ENCODE results near the gene AATK. TPM values are rescaled to one million over a fixed set of nuclear protein-coding genes. Genes with fewer than 3 reads are reported as not detected.

Gene AATK
- total RNA-seq, 1 donor from 2014 or later, result 0.70 TPM

- ATAC-seq (peak; percentile 6), DNase-seq (ENCODE audit: low spot score) (no peak)
These were observed 30.7 kb upstream of the AATK start for GRCh38 chr17:81196505-81197408.

DNA sequence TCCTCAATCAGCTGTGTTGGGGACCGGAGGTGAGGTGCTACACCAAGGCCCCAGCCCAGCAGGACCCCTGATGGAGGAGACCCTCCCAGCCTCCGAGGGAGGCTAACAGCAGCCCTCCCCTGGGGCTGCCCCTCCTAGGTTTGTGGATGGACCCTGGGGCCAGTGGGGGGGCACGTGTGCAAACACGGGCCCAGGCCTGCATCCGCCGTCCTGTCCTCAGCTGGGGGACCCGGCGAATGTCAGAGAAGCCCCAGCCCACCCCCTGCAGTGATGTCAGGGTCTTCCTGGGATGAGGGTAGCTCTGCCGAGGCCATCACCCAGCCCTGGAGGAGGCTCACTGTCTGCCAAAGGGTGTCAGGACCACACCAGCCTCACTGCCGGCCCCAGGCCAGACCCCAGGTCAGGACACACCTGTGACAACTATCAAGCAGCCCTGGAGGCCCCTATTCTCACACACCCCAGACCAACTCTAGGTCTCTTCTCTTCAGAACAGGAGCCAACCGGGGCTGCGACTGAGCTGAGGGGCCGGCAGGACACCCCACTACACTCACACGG, 30.0 kb upstream of the AATK start:
- no peak for ATAC-seq

GRCh38 chr17:81194941-81195901, 29.2 kb upstream of the AATK start:
- no peak for DNase-seq (ENCODE audit: low spot score)
- ATAC-seq, result no peak

More for the DNA sequence above, 30.0 kb upstream of the AATK start:
- DNase-seq (ENCODE audit: low spot score), result no peak

DNA sequence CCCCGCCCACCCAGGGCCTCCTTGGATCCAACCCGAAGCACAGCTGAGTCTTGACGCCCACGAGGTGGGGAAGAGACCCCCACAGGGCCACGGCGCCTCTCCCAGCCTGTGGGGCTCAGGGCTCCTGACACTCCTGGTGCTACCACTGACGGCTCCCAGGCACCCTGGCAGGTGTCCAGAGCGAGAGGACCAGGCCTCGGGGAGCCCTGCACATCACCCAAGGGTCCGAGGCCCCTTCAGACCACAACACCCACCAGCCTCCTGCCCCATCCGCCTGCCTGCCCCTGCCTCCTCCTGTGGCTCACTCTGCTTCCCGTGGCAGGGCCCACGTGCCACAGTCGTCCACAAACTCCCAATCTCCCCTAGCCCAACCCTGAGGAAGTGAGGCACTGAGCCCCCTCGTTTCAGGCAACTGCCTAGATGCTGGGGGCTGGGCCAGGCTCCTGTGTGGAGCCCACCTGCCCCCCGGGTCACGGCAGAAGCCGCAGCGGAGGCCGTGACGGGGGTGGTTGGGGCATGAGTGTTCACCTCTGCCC, 28.3 kb upstream of the AATK start:
- DNase-seq (ENCODE audit: low spot score) (no peak), ATAC-seq (no peak)

GRCh38 chr17:81193470-81194224, 27.6 kb upstream of the AATK start:
- no peak for DNase-seq (ENCODE audit: low spot score)
- no peak for ATAC-seq

GRCh38 chr17:81193051-81193410, 27.0 kb upstream of the AATK start:
- ATAC-seq (no peak), DNase-seq (ENCODE audit: low spot score) (no peak)

DNA sequence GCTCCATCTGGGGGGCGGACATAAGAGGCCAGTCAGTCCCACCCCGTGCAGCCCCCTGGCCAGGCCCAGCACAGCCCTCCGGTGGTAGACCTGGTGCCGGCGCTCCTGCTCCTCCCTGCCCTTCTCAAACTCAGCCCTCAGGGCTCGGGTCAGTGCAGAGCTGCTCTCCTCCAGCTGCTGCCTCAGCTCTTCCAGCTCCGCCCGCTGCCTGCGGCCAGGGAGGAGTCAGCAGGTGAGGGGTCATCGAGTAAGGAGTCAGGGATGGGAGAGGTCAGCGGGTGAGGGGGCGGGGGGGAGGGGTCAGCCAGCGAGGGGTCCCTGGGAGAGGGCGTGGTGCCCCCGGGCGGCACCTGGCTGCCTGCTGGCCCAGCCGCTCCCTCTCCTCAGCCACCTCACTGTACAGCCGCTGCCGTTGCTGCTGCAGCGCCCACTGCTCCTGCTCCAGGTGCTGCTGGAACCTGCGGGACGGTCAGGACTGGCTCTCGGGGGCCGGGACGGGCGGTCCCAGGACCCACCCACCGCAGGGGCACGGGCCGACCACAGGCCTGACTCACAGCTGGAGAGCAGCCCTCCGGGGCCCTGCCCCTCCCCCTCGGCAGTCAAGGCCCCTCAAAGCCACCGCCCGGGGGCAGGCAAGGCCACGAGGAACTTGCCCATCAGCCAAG, 26.5 kb upstream of the AATK start:
- DNase-seq (ENCODE audit: low spot score), result no peak
- ATAC-seq, result no peak

DNA sequence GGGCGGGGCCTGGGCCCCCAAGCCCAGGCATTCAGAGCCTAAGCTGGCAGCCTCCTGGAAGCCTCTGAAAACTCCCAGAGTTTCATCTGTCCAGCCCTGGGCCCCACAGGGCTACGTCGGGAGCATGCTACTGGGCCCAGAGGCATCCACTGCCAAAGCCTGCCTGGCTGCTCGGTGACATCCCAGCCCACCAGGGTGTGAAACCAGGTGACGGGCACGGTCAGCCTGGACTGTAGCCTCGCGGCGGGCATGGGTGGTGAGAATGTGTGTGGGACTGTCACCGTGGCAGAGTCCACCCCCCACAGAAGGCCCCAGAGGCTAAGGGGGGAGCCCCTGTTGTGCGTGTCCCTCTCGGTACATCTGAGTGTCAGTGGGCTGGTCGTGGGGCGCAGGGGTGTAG, 25.6 kb upstream of the AATK start:
- no peak for DNase-seq (ENCODE audit: low spot score)
- ATAC-seq, result no peak

DNA sequence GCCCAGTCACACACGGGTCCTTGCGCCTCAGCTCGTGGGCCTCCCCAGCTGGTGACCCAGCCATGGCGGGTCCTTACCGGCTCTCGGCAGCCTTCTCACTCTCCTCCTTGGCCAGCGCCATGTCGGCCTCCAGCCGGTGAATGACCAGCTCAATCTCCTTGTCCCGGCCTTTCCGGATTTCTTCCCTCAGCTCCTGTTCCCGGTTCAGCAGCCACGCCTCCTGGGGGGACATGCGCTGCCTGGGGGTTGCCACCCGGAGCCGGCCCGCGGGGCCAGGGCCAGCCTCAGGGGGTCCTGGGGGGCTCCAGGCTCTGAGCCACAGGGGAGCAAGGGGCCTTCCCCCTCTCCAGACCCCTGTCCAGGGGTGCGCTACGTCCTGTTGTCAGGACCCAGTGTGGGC, 25.1 kb upstream of the AATK start:
- DNase-seq (ENCODE audit: low spot score), result no peak
- ATAC-seq, result no peak

GRCh38 chr17:81190591-81190990, 24.6 kb upstream of the AATK start:
- ATAC-seq (no peak), DNase-seq (ENCODE audit: low spot score) (no peak)

DNA sequence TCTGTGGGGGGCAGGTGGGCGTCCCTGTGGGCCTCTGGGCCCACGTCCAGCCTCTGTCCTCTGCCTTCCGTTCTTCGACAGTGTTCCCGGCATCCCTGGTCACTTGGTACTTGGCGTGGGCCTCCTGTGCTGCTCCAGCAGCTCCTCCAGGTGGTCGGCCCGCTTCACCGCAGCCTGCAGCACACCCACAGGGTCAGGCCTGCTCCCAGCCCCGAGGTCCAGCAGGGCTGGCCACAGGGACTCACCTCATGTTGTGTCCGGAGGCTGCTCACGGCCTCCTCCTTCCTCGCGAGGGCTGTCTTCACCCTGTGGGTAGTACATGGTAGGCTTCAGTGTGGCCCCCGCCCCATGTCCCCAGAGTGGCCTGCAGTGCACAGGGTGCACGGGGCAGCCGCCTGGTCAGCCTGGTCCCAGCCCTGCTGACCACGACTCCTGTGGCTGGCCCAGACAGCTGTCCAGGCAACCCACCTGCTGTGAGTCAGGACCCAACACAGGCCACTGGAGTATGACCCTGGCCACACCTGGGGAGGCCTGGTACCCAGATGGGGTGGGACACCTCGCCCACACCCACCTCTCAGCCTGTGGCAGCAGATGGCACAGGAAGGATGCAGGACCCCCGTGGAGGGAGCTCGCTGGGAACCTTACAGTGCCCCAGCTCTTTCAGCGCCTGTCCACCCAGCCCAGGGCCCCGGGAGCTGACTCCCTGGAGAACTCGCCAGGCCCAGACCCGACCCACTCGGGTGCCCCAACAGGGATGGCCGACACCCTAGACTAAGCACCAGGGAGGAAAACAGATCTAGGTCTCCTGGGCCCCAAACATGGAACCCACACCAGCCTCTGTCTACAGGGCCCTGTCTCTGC, 23.9 kb upstream of the AATK start:
- DNase-seq (ENCODE audit: low spot score), result no peak
- ATAC-seq, result peak; percentile 58

DNA sequence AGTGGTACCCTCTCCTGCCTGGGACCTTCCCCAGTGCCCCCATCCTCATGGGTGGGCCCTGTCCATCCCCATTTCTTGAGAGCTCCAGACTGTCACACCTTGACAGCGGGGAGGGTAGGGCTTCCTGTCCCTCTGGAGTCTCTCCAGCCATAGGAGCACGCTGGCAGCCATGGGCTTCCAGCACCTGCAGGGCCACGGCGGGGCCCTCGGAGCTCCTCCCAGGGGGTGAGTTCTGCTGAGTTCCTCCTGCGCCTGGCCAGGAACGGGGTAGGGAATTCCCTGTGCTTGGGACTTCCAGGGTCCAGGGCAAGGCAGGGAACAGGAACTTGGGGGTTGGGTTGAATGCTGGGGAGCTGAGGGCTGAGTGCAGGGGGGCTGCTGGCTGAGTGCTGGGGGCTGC, 23.0 kb upstream of the AATK start:
- no peak for ATAC-seq

GRCh38 chr17:81188491-81188840, 22.4 kb upstream of the AATK start:
- ATAC-seq, result no peak
- no peak for DNase-seq (ENCODE audit: low spot score)

More for the DNA sequence above, 23.0 kb upstream of the AATK start:
- no peak for DNase-seq (ENCODE audit: low spot score)

DNA sequence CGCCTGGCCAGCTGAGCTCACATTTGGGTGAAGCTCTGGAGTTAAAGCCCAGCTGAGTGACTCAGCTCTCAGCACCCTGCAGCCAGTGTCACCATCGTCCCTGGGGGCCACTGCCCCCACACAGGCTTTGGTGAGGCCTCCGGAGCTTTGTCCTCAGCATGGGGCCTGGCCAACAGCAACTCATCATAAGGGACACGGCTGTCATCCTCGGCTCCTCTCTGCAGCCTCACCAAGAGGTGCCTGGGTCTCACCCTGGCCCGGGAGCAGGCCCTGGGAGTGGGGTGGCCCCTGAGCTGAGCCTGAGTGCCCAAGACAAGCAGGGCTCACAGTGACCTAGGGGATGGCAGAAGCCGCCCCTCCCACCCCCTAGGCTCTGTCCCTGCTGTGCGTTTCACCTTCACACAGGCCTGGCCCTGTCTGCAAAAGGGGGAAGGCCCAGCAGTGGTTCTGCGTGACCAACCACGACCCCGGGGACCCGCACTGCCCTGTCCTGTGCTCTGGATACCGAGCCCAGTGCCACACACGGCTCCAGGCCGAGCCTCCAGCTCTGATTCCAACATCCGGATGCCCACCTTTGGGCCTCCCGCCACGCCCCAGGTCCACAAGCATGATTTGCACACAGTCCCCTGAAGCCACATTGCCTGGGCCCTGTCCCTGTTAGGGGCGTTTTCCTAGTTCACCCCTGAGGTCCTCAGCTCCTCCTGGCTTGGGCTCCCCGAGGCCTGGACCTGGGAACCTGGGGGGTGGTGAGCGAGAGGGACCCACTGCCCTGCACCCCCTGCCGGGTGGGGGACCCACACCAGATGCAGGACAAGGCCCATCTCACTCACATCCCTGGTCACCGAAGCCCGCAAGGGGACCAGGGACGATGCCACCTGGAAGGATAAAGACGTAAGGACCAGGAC, 21.8 kb upstream of the AATK start:
- no peak for DNase-seq (ENCODE audit: low spot score)

DNA sequence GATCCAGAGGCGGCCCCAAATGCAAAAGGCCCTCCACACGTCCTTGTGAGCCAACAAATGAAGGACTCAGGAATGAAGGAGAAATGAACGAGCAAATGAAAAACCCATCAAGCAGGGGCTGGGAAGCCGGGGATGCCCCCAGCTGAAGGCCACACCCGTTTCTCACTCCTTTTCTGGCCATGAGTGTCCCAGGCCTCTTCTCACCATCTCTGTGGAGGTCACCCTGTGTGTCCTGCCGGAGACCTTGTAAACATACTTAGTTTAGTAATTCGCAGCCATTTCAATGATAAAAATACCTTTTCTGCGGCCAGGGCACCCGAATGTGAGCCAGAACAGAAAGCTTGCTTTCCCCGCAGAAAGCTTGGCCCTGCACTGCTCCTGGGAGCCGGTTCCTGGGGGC, 21.1 kb upstream of the AATK start:
- no peak for ATAC-seq
- no peak for DNase-seq (ENCODE audit: low spot score)

More for the DNA sequence above, 21.8 kb upstream of the AATK start:
- no peak for ATAC-seq

DNA sequence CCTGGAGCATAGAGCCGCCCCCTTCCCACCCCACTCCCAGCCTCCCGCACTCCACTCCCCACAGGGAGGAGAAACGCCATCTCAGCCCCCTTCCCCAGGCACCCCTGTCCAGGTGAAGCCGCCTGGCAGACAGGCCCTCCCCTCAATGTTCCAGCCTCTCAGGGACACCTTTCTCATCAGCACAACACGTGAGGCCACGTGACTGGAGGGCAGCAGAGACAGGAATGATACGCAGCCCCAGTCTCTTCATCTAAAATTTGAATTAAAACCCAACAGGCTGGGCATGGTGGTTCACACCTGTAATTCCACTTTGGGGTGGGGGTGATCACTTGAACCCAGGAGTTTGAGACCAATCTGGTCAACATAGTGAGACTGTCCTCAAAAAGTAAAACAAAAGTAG, 20.2 kb upstream of the AATK start:
- DNase-seq (ENCODE audit: low spot score) (no peak), ATAC-seq (no peak)

GRCh38 chr17:81184555-81184954, 18.5 kb upstream of the AATK start:
- DNase-seq (ENCODE audit: low spot score) (no peak), ATAC-seq (no peak)

DNA sequence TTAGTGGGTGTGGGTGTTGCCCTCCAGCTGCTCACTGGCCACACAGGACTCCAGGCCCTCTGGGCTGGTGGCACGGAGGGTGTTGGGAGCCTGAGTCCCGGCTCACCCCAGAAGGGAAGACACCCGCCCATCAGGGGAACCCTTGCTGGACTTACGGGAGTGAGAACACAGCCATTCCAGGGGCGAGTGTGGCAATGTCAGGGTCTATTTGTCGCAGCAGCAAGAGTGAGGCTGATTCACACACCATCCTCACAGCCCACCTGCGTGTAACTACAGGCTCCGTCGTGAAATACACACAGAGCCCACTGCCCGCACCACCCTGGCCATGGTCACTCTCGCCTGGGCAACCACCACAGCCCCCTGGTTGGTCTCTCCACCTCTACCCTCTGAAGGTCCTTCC, 17.8 kb upstream of the AATK start:
- ATAC-seq (no peak), DNase-seq (ENCODE audit: low spot score) (no peak)
